ENCODE results near the gene JTB. TPM values are rescaled to one million over a fixed set of nuclear protein-coding genes. Genes with fewer than 3 reads are reported as not detected.

JTB gene
- total RNA-seq, 2 experiments from 2014 or later = 238 to 239 TPM

GRCh38 chr1:153944827-153945117 lies 32.7 kb downstream of the JTB start:
- POLR2A ChIA-PET = interaction anchor here (1.1 to 3.5 kb wide), 5 partner anchors 13 to 46 kb away, joined by 4 to 32 read pairs (median 5); partner anchors contain the start of genes CREB3L4, CRTC2, GATAD2B and JTB
- CTCF ChIA-PET = interaction anchor here (0.6 to 4.2 kb wide), 8 partner anchors 13 to 328 kb away, joined by 3 to 29 read pairs (median 4); partner anchors contain the start of genes GATAD2B, RAB13 and RPS27

GRCh38 chr1:153944005-153944826 lies 33.3 kb downstream of the JTB start:
- POLR2A ChIA-PET = interaction anchor here (0.5 to 3.5 kb wide), 7 partner anchors 13 to 46 kb away, joined by 3 to 32 read pairs (median 5); partner anchors contain the start of genes CREB3L4, CRTC2, GATAD2B and JTB
- CTCF ChIA-PET = interaction anchor here (0.6 to 4.2 kb wide), 8 partner anchors 13 to 329 kb away, joined by 3 to 29 read pairs (median 4); partner anchors contain the start of genes CREB3L4, GATAD2B, RAB13 and RPS27

GRCh38 chr1:153942766-153943549 lies 34.5 kb downstream of the JTB start:
- CTCF ChIA-PET = interaction anchor here (0.6 to 4.2 kb wide), 4 partner anchors 22 to 44 kb away, joined by 3 to 29 read pairs (median 16); partner anchors contain the start of genes CREB3L4, GATAD2B and RAB13
- POLR2A ChIA-PET = interaction anchor here (1.1 kb wide), 1 partner anchor 20 kb away, joined by 10 read pairs; the partner anchor contains the start of gene GATAD2B

GRCh38 chr1:153941826-153942725 lies 35.4 kb downstream of the JTB start:
- ChIA-PET POLR2A (no interaction called here), CTCF (no interaction called here)

GRCh38 chr1:153940756-153941155 lies 36.7 kb downstream of the JTB start:
- CTCF ChIA-PET = interaction anchor here (0.8 kb wide), 1 partner anchor 10 kb away, joined by 3 read pairs; no protein-coding TSS in a partner anchor
- POLR2A ChIA-PET = no interaction called here

GRCh38 chr1:153939476-153939875 lies 38.0 kb downstream of the JTB start:
- ChIA-PET CTCF (interaction anchor here (0.6 kb wide), 1 partner anchor 85 kb away, joined by 3 read pairs; no protein-coding TSS in a partner anchor), POLR2A (no interaction called here)

- ChIA-PET CTCF (interaction anchor here (0.5 kb wide), 1 partner anchor 31 kb away, joined by 3 read pairs; no protein-coding TSS in a partner anchor), POLR2A (no interaction called here)
Observed at GRCh38 chr1:153938996-153939395, 38.5 kb downstream of the JTB start.

- CTCF ChIA-PET = no interaction called here
- POLR2A ChIA-PET = no interaction called here
Observed at GRCh38 chr1:153937331-153937730, 40.1 kb downstream of the JTB start.

- CTCF ChIA-PET = no interaction called here
Observed at GRCh38 chr1:153936011-153936802, 41.3 kb downstream of the JTB start.

GRCh38 chr1:153934746-153935145 lies 42.7 kb downstream of the JTB start:
- ChIA-PET CTCF (no interaction called here), POLR2A (no interaction called here)

More at GRCh38 chr1:153936011-153936802, 41.3 kb downstream of the JTB start:
- POLR2A ChIA-PET = no interaction called here

- ChIA-PET POLR2A (interaction anchor here (0.5 kb wide), 1 partner anchor 29 kb away, joined by 3 read pairs; no protein-coding TSS in a partner anchor), CTCF (no interaction called here)
Observed at GRCh38 chr1:153933955-153934354, 43.5 kb downstream of the JTB start.

GRCh38 chr1:153933430-153933829 lies 44.0 kb downstream of the JTB start:
- POLR2A ChIA-PET = no interaction called here

GRCh38 chr1:153932156-153933131 lies 45.0 kb downstream of the JTB start:
- POLR2A ChIA-PET = no interaction called here
- CTCF ChIA-PET = interaction anchor here (0.6 kb wide), 1 partner anchor 16 kb away, joined by 3 read pairs; no protein-coding TSS in a partner anchor

More at GRCh38 chr1:153933430-153933829, 44.0 kb downstream of the JTB start:
- CTCF ChIA-PET = no interaction called here

- ChIA-PET POLR2A (no interaction called here), CTCF (interaction anchor here (1.4 kb wide), 1 partner anchor 16 kb away, joined by 7 read pairs; the partner anchor contains the start of gene DENND4B)
Observed at GRCh38 chr1:153929981-153930948, 47.2 kb downstream of the JTB start.

GRCh38 chr1:153929426-153929825 lies 48.0 kb downstream of the JTB start:
- ChIA-PET CTCF (interaction anchor here (1.4 kb wide), 1 partner anchor 17 kb away, joined by 7 read pairs; the partner anchor contains the start of gene DENND4B), POLR2A (no interaction called here)
